Measurements from ENCODE around the gene IRF2BP1.

DNA sequence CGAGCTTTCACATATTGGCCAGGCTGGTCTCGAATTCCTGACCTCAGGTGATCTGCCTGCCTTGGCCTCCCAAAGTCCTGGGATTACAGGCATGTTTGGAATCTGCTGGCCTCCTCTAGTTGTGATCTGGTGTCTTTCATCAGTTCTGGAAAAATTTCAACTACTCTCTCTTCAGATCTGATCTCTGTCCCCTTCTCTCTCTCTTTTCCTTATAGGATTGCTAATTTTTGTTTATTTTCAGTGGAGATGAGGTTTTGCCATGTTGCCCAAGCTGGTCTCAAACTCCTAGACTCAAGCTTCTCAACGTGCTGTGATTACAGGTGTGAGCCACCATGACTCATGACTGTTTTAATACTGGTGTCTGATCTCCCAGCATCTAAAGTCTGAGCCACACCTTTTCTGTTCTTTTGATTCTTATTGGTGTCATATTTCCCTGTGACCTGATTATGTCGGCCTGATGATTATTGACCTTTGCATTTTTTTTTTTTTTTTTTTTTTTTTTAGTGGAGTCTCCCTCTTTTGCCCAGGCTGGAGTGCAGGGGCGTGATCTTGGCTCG, 39.0 kb upstream of the IRF2BP1 start:
- TF ChIP-seq, protein P1, sequence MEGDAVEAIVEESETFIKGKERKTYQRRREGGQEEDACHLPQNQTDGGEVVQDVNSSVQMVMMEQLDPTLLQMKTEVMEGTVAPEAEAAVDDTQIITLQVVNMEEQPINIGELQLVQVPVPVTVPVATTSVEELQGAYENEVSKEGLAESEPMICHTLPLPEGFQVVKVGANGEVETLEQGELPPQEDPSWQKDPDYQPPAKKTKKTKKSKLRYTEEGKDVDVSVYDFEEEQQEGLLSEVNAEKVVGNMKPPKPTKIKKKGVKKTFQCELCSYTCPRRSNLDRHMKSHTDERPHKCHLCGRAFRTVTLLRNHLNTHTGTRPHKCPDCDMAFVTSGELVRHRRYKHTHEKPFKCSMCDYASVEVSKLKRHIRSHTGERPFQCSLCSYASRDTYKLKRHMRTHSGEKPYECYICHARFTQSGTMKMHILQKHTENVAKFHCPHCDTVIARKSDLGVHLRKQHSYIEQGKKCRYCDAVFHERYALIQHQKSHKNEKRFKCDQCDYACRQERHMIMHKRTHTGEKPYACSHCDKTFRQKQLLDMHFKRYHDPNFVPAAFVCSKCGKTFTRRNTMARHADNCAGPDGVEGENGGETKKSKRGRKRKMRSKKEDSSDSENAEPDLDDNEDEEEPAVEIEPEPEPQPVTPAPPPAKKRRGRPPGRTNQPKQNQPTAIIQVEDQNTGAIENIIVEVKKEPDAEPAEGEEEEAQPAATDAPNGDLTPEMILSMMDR (IDR thresholded peaks at IDR 0.05) = no peak
- no peak for TF ChIP-seq ZFX (IDR thresholded peaks at IDR 0.05; ENCODE audit: borderline replicate concordance)
